ENCODE data around the gene HECW1. TPM values are rescaled to one million over a fixed set of nuclear protein-coding genes. Genes with fewer than 3 reads are reported as not detected.
"Not testable (repeated sequence)": the region's sequence is repeated elsewhere in the genome, so short reads cannot be mapped to it uniquely, and the experiment has no call there.

HECW1 gene
- total and polyA plus RNA-seq, 2 experiments from 2014 or later = 11.0 to 21.8 TPM

DNA sequence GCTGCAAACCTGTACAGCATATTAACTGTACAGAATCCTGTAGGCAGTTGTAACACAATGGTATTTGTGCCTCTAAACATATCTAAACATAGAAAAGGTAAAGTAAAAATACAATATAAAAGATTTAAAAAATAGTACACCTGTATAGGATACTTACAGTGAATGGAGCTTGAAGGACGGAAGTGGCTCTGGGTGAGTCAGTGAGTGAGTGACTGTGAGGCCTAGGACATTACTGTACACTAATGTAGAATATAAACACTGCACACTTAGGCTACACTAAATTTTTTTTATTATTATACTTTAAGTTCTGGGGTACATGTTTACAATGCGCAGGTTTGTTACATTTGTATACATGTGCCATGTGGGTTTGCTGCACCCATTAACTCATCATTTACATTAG is 373.1 kb downstream of the HECW1 start (continued):
- TF ChIP-seq ZNF462 (CRISPR knock-in tag; IDR thresholded peaks at IDR 0.05) (no peak), EZH2 (IDR thresholded peaks at IDR 0.05; ENCODE audit: low read depth, unreplicated experiment) (no peak), ZNF114 (CRISPR knock-in tag; IDR thresholded peaks at IDR 0.05) (no peak), STAT1 (IDR thresholded peaks at IDR 0.05; ENCODE audit: unreplicated experiment) (no peak), ZNF331 (CRISPR knock-in tag; IDR thresholded peaks at IDR 0.05; ENCODE audit: low read depth) (no peak)

GRCh38 chr7:43486008-43486407 is 373.6 kb downstream of the HECW1 start:
- not testable (repeated sequence) for H3K27ac Mint-ChIP-seq; H3K9me2 ChIP-seq (ENCODE audit: insufficient read depth); H4K20me1 ChIP-seq (replicated peaks; ENCODE audit: insufficient read depth); H3K36me3 Mint-ChIP-seq (ENCODE audit: low read depth); H2AFZ ChIP-seq; H3K27me3 Mint-ChIP-seq (ENCODE audit: insufficient read depth, low read depth, poor library complexity); H3K4me3 Mint-ChIP-seq; H3K4me1 ChIP-seq (ENCODE audit: insufficient read depth); H3F3A ChIP-seq (replicated peaks; ENCODE audit: low read depth); H3K27ac ChIP-seq (ENCODE audit: low read depth); H3K9me3 Mint-ChIP-seq; H3K79me2 ChIP-seq (replicated peaks; ENCODE audit: insufficient read depth); DNase-seq (ENCODE audit: low spot score); H3K4me3 ChIP-seq; H3K4me2 ChIP-seq; ATAC-seq; H3K36me3 ChIP-seq (ENCODE audit: insufficient read depth); H3K27me3 ChIP-seq (ENCODE audit: insufficient read depth)
- peaks cover 12% of the 10 kb centered on the region for H3K4me1 Mint-ChIP-seq

DNA sequence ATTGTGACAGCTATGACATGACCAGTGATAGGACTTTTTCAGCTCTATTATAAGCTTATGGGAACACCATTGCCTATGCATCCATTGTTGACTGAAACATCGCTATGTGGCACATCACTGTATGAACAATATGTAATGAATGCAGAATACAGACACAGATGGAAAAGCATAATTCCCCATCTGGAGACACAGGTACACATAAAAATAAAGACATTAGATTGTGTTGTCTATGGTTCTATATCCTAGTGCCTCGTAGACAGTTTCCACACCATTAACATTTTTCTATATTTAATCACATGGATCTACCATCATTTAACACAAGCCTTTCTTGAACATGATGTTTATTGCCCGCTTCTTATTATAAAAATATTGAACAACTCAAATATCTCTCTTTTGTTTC is 374.2 kb downstream of the HECW1 start:
- H3K9me2 ChIP-seq (ENCODE audit: insufficient read depth) = no peaks in the 10 kb centered on the region
- H3K27ac ChIP-seq (ENCODE audit: low read depth) = no peak overlapping the region
- H3K27ac Mint-ChIP-seq = no peak overlapping the region
- H3K4me2 ChIP-seq = no peak overlapping the region
- H3K36me3 ChIP-seq (ENCODE audit: insufficient read depth) = no peaks in the 10 kb centered on the region
- no peaks in the 10 kb centered on the region for H3K4me1 ChIP-seq (ENCODE audit: insufficient read depth)
- H3K4me3 ChIP-seq = no peak overlapping the region
- no peaks in the 10 kb centered on the region for H3K9me3 Mint-ChIP-seq
- no peaks in the 10 kb centered on the region for H3K27me3 ChIP-seq (ENCODE audit: insufficient read depth)
- peaks cover 12% of the 10 kb centered on the region for H3K4me1 Mint-ChIP-seq
- H3K79me2 ChIP-seq (replicated peaks; ENCODE audit: insufficient read depth) = no peaks in the 10 kb centered on the region
- ATAC-seq (no peak), DNase-seq (ENCODE audit: low spot score) (no peak)
- no peak overlapping the region for H3K4me3 Mint-ChIP-seq
- no peaks in the 10 kb centered on the region for H3K27me3 Mint-ChIP-seq (ENCODE audit: insufficient read depth, low read depth, poor library complexity)
- no peaks in the 10 kb centered on the region for H3K36me3 Mint-ChIP-seq (ENCODE audit: low read depth)
- H4K20me1 ChIP-seq (replicated peaks; ENCODE audit: insufficient read depth) = no peaks in the 10 kb centered on the region
- H2AFZ ChIP-seq = no peak overlapping the region
- H3F3A ChIP-seq (replicated peaks; ENCODE audit: low read depth) = no peaks in the 10 kb centered on the region
- TF ChIP-seq ZNF462 (CRISPR knock-in tag; IDR thresholded peaks at IDR 0.05) = no peak
- no peak for TF ChIP-seq EZH2 (IDR thresholded peaks at IDR 0.05; ENCODE audit: low read depth, unreplicated experiment)
